ENCODE data around the gene CERS6.

GRCh38 chr2:168585700-168586099, 129.6 kb downstream of the CERS6 start:
- TF ChIP-seq MAX (IDR thresholded peaks at IDR 0.05; ENCODE audit: low read depth, low read length) (no peak), CTCF (IDR thresholded peaks at IDR 0.05; ENCODE audit: low read depth, low read length) (no peak), POLR2A (IDR thresholded peaks at IDR 0.05; ENCODE audit: extremely low read depth, insufficient read length) (no peak)
